Body of pancreas (tissue), 4 donors: ENCODE data around the gene MGAM2.

Experiments used
- CTCF ChIP-seq, 7 experiments: fragments of 450-650 bp in 4 of 7; fragments of 200-600 bp in 3 of 7; sonication (generic) in 3 of 7; IDR thresholded peaks; one replicate each; pipeline ENCODE4 v1.5.1; 2016 to 2019; ENCODE audit warnings: antibody characterized with exemption in 7 of 7
- POLR2A ChIP-seq, 3 donors: fragments of 450-650 bp; IDR thresholded peaks; one replicate each; pipeline ENCODE4 v1.6.1; 2016; ENCODE audit warnings: antibody characterized with exemption in 3 of 3, mild to moderate bottlenecking in 2 of 3

- TF ChIP-seq CTCF (IDR thresholded peaks at IDR 0.05), result no peak
- no peak for TF ChIP-seq POLR2A (IDR thresholded peaks at IDR 0.05)
Measured at GRCh38 chr7:142257958-142258357, 146.4 kb downstream of the MGAM2 start, which contains the start of gene PRSS58.
